GM10248 (cell line): ENCODE results near the gene CPNE7.

Source experiments
- CTCF ChIA-PET: fragments of 300-600 bp; sonication (Branson Sonifier 250); formaldehyde crosslinking; extraction: SDS; loops from one replicate; lab custom pipeline; 2021; ENCODE audit warnings: antibody characterized with exemption; lab: Yijun Ruan, JAX
- POLR2A ChIA-PET: fragments of 350-650 bp; sonication (Branson Sonifier 250); formaldehyde crosslinking; extraction: SDS; loops from one replicate; lab custom pipeline; 2020; ENCODE audit warnings: antibody characterized with exemption; lab: Yijun Ruan, JAX
- DNase-seq: peaks from one replicate; pipeline ENCODE4 v3.0.0; 2012; ENCODE audit errors: extremely low spot score
- CTCF ChIP-seq: IDR thresholded peaks from 2 replicates; pipeline ENCODE4 v1.5.1; 2012; ENCODE audit warnings: mild to moderate bottlenecking, low read depth; ENCODE audit errors: extremely low read depth, missing control alignments, control extremely low read depth

Gene CPNE7

GRCh38 chr16:89637379-89637778 lies 61.8 kb downstream of the CPNE7 start:
- CTCF ChIA-PET, result interaction anchor here (1.1 to 1.8 kb wide), 2 partner anchors 22 to 30 kb away, joined by 3 to 4 read pairs; no protein-coding TSS in a partner anchor
- DNase-seq, result no peak
- no peak for TF ChIP-seq CTCF
- POLR2A ChIA-PET, result no interaction called here

GRCh38 chr16:89638455-89638854 lies 62.9 kb downstream of the CPNE7 start:
- ChIA-PET POLR2A (no interaction called here), CTCF (interaction anchor here (1.8 kb wide), 1 partner anchor 31 kb away, joined by 3 read pairs; no protein-coding TSS in a partner anchor)
- TF ChIP-seq CTCF, result no peak
- DNase-seq, result no peak

GRCh38 chr16:89639385-89639784 lies 63.8 kb downstream of the CPNE7 start:
- ChIA-PET CTCF (interaction anchor here (0.7 to 4.4 kb wide), 2 partner anchors 24 to 39 kb away, joined by 3 to 29 read pairs; no protein-coding TSS in a partner anchor), POLR2A (no interaction called here)
- DNase-seq, result no peak
- no peak for TF ChIP-seq CTCF

- CTCF ChIA-PET, result interaction anchor here (0.9 to 4.4 kb wide), 15 partner anchors 9 to 237 kb away, joined by 3 to 29 read pairs (median 4); partner anchors contain the start of genes CDK10, CHMP1A, CPNE7 and SPATA33
- no peak for TF ChIP-seq CTCF
- POLR2A ChIA-PET, result no interaction called here
- no peak for DNase-seq
Measured at GRCh38 chr16:89641458-89642119, 66.0 kb downstream of the CPNE7 start.

- no peak for TF ChIP-seq CTCF
- CTCF ChIA-PET, result interaction anchor here (0.8 to 4.4 kb wide), 6 partner anchors 10 to 67 kb away, joined by 3 to 29 read pairs (median 7); partner anchors contain the start of gene CPNE7
- no peak for DNase-seq
- POLR2A ChIA-PET, result no interaction called here
Measured at GRCh38 chr16:89642574-89642973, 67.0 kb downstream of the CPNE7 start.

- ChIA-PET POLR2A (no interaction called here), CTCF (no interaction called here)
- TF ChIP-seq CTCF, result no peak
- no peak for DNase-seq
Measured at GRCh38 chr16:89643769-89644300, 68.3 kb downstream of the CPNE7 start.
